Measurements from ENCODE around the gene RELA. TPM values are rescaled to one million over a fixed set of nuclear protein-coding genes. Genes with fewer than 3 reads are reported as not detected.

The RELA gene
- total RNA-seq, 2 experiments from 2014 or later: 48.0 to 78.9 TPM

DNA sequence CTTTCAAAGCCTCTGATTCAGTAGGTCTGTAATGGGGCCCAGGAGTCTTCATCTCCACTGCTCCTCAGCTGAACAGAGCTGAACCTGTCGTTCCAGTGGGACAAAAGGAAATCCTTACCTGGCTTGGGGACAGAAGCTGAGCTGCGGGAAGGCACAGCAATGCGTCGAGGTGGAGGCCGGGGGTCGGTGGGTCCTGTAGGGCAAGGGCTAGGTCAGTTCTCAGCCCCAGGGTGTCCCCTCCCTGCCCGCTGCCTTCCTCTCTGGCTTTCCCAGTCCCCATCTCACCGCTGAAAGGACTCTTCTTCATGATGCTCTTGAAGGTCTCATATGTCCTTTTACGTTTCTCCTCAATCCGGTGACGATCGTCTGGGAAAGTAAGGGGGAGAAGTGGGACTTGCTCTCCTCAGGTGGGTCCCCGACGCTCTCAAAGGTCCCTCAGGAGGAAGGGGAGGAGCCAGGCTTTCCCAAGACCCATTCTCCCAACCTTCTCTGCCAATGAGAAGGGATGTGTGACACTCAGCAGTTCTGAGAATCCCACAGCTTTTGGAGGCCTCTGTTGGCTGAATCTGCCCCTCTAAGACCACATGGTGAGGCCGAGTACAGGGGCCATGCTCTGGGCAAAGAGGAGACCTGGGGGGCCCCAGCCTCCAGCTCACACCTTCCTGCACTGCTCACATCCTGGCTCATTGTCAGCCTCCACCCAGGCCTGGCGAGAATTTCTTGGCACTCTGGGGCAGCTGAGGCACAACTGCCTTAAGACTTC lies 7.0 kb downstream of the RELA start:
- Histone ChIP-seq H3K4me1 (ENCODE audit: insufficient read depth, low read length, poor library complexity, severe bottlenecking) (peaks cover 18% of the 10 kb centered on the region), H2AFZ (ENCODE audit: low read length) (no peak overlapping the region), H3K36me3 (ENCODE audit: insufficient read depth, low read length) (peaks cover 93% of the 10 kb centered on the region), H3K9me2 (ENCODE audit: insufficient read depth, low read length) (no peaks in the 10 kb centered on the region), H3K4me3 (ENCODE audit: low read depth, low read length, poor library complexity, severe bottlenecking) (no peak overlapping the region), H3K4me2 (ENCODE audit: low read length) (no peak overlapping the region), H4K20me1 (ENCODE audit: insufficient read depth, low read length) (no peaks in the 10 kb centered on the region), H3K27ac (ENCODE audit: low read depth, low read length, poor library complexity, severe bottlenecking) (no peak overlapping the region), H3K9me3 (ENCODE audit: low read length) (no peaks in the 10 kb centered on the region), H3K79me2 (ENCODE audit: insufficient read depth, low read depth, low read length) (peaks cover 3% of the 10 kb centered on the region; the same call in 1 of the 2 replicates)
- intact Hi-C loops (cut with micrococcal nuclease; ENCODE audit: unreplicated experiment): no loop called here
- no peak for DNase-seq (ENCODE audit: low spot score)
- TF ChIP-seq EZH2phosphoT487 (IDR thresholded peaks at IDR 0.05; ENCODE audit: borderline replicate concordance, low read depth, low read length): no peak
- TF ChIP-seq, protein P1, sequence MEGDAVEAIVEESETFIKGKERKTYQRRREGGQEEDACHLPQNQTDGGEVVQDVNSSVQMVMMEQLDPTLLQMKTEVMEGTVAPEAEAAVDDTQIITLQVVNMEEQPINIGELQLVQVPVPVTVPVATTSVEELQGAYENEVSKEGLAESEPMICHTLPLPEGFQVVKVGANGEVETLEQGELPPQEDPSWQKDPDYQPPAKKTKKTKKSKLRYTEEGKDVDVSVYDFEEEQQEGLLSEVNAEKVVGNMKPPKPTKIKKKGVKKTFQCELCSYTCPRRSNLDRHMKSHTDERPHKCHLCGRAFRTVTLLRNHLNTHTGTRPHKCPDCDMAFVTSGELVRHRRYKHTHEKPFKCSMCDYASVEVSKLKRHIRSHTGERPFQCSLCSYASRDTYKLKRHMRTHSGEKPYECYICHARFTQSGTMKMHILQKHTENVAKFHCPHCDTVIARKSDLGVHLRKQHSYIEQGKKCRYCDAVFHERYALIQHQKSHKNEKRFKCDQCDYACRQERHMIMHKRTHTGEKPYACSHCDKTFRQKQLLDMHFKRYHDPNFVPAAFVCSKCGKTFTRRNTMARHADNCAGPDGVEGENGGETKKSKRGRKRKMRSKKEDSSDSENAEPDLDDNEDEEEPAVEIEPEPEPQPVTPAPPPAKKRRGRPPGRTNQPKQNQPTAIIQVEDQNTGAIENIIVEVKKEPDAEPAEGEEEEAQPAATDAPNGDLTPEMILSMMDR (conservative IDR thresholded peaks at IDR 0.05; ENCODE audit: low read length): no peak
- POLR2A ChIA-PET: no interaction called here
- CTCF ChIA-PET (ENCODE audit: unreplicated experiment): no interaction called here
- BruUV-seq (replicated peaks): no TSS peak

DNA sequence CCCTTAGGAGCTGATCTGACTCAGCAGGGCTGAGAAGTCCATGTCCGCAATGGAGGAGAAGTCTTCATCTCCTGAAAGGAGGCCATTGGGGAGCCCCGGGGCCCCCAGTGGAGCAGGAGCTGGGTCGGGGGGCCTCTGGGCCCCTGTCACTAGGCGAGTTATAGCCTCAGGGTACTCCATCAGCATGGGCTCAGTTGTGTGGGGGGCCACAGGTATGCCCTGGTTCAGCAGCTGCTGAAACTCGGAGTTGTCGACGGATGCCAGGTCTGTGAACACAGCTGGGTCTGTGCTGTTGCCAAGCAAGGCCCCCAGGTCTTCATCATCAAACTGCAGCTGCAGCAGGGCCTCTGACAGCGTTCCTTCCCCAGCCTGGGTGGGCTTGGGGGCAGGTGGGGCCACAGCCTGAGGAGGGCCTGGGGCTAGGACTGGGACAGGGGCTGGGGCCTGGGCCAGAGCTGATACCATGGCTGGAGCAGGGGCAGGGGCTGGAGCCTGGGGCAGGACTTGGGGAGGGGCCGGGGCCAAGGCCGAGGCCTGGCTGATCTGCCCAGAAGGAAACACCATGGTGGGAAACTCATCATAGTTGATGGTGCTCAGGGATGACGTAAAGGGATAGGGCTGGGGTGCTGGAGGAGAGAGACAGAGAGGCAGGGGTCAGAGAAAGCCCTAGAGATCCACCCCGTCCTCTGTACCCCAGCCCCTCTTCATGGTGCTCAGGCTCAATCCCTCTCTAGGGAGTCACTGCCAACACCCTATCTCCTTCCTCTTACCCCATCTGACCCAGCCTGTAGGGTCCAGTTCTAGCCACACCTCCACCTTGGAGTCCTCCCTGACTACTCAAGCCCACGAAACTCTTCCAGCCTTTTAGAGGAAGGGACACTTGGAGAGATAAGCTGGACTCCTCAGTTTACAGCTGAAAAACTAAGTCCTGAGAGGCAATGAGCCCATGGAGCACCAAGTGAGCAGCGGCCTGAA lies 8.1 kb downstream of the RELA start:
- no peak overlapping the region for H3K4me3 ChIP-seq (ENCODE audit: low read depth, low read length, poor library complexity, severe bottlenecking)
- intact Hi-C loops (cut with micrococcal nuclease; ENCODE audit: unreplicated experiment): no loop called here
- CTCF ChIA-PET (ENCODE audit: unreplicated experiment): no interaction called here
- no TSS peak for BruUV-seq (replicated peaks)
- TF ChIP-seq EZH2phosphoT487 (IDR thresholded peaks at IDR 0.05; ENCODE audit: borderline replicate concordance, low read depth, low read length): no peak
- TF ChIP-seq, protein P1 (conservative IDR thresholded peaks at IDR 0.05; ENCODE audit: low read length): no peak
- no peaks in the 10 kb centered on the region for H4K20me1 ChIP-seq (ENCODE audit: insufficient read depth, low read length)
- peaks cover 95% of the 10 kb centered on the region for H3K36me3 ChIP-seq (ENCODE audit: insufficient read depth, low read length)
- no peaks in the 10 kb centered on the region for H3K9me3 ChIP-seq (ENCODE audit: low read length)
- H3K27ac ChIP-seq (ENCODE audit: low read depth, low read length, poor library complexity, severe bottlenecking): no peak overlapping the region
- H3K9me2 ChIP-seq (ENCODE audit: insufficient read depth, low read length): no peaks in the 10 kb centered on the region
- DNase-seq (ENCODE audit: low spot score): no peak
- H3K4me1 ChIP-seq (ENCODE audit: insufficient read depth, low read length, poor library complexity, severe bottlenecking): peaks cover 18% of the 10 kb centered on the region
- no peak overlapping the region for H3K4me2 ChIP-seq (ENCODE audit: low read length)
- H2AFZ ChIP-seq (ENCODE audit: low read length): no peak overlapping the region
- no peaks in the 10 kb centered on the region for H3K79me2 ChIP-seq (ENCODE audit: insufficient read depth, low read depth, low read length)
- POLR2A ChIA-PET: no interaction called here

Measured in OCI-LY7 (cell line).